Adrenal gland (tissue), 12 donors: ENCODE data around the gene PALMD. TPM values are rescaled to one million over a fixed set of nuclear protein-coding genes. Genes with fewer than 3 reads are reported as not detected.

Source experiments
- DNase-seq, 7 donors: peaks; one replicate each; pipeline ENCODE4 v3.0.0-alpha.2; 2019 to 2020
- H3K27ac ChIP-seq, 5 donors: fragments of 200-600 bp; sonication (generic) in 4 of 5; 1 replicate in 3 of 5; 2 replicates in 2 of 5; pipeline versions ENCODE4 v1.5.1 to v1.8.0; 2016 to 2020; ENCODE audit warnings: mild to moderate bottlenecking in 1 of 5
- H3K27me3 ChIP-seq: fragments of 200-600 bp; 2 replicates; pipeline ENCODE4 v1.8.0; 2021
- H3K36me3 ChIP-seq, 2 donors: fragments of 200-600 bp; replicated peaks in 1 of 2; 1 replicate in 1 of 2; 2 replicates in 1 of 2; pipeline versions ENCODE4 v1.5.1 to v1.8.0; 2018 to 2022
- H3K4me1 ChIP-seq, 2 donors: fragments of 200-600 bp; replicated peaks in 1 of 2; 1 replicate in 1 of 2; 2 replicates in 1 of 2; pipeline versions ENCODE4 v1.5.1 to v1.8.0; 2018 to 2021
- H3K4me3 ChIP-seq, 4 donors: fragments of 200-600 bp; sonication (generic) in 3 of 4; one replicate each; pipeline ENCODE4 v1.5.1; 2016 to 2018
- H3K9me3 ChIP-seq, 3 donors: fragments of 200-600 bp; sonication (generic) in 1 of 3; replicated peaks in 1 of 3; 1 replicate in 2 of 3; 2 replicates in 1 of 3; pipeline versions ENCODE4 v1.5.1 to v1.8.0; 2016 to 2021
- CTCF ChIP-seq, 6 experiments: fragments of 450-650 bp in 4 of 6; fragments of 200-600 bp in 2 of 6; sonication (generic) in 1 of 6; IDR thresholded peaks; 1 replicate in 5 of 6; 2 replicates in 1 of 6; pipeline versions ENCODE4 v1.5.1 to v1.8.0; 2016 to 2021; ENCODE audit warnings: antibody characterized with exemption in 6 of 6, mild to moderate bottlenecking in 2 of 6, moderate library complexity in 1 of 6
- POLR2A ChIP-seq, 2 donors: fragments of 450-650 bp; IDR thresholded peaks; one replicate each; pipeline ENCODE4 v1.6.1; 2017; ENCODE audit warnings: antibody characterized with exemption in 2 of 2, mild to moderate bottlenecking in 2 of 2, moderate library complexity in 1 of 2
- WGBS, 4 donors: extraction: QIAGEN DNeasy Blood & Tissue Kit in 2 of 4; methylation state at CpG; one replicate each; pipeline versions ENCODE4 v1.1.5 to v1.1.7; 2013 to 2017; 5-methylcytosine and 5-hydroxymethylcytosine counted together
- intact Hi-C, 2 donors: fragments of 100-400 bp; cut with DNase I; formaldehyde crosslinking; loops; one replicate each; pipeline versions ENCODE4 v1.14.1 to v1.15.0; 2022 to 2023
- polyA plus RNA-seq, 3 donors: library from polyadenylated mRNA; stranded (reverse); fragments of 200-250 nt in 2 of 3; fragments of 350-450 nt in 1 of 3; fragmentation: Illumina TruSeq in 1 of 3; extraction: RNeasy Lipid Tissue Mini Kit (QIAGEN cat#74804) in 1 of 3; gene quantifications; one replicate each; pipeline ENCODE4 v1.2.3, GENCODE V29; 2013 to 2014
- total RNA-seq, 9 donors: library from RNA; depleted of rRNA in 4 of 9; stranded (reverse); fragments of >200 nt in 4 of 9; fragments of 120-200 nt in 1 of 9; fragmentation: NEBNext Ultra II Directional in 1 of 9; extraction: Animal tissue kit (Norgen Biotek cat#: 25700) in 1 of 9; gene quantifications; one replicate each; pipeline versions ENCODE4 v1.1.0 to v1.2.4, GENCODE V29; 2013 to 2023
- donor health status: healthy with polysubstance abuse.
- donor health status: Bipolar disorder and iron deficiency.
- donor health status: DM: yes; HTN: yes; CAD: no.
- donor health status: DM: no; HTN: no; CAD: no.
- donor health status: DM: no; HTN: no; CAD: no.
- donor health status: DM: yes; HTN: yes; CAD: no.

PALMD gene
- total and polyA plus RNA-seq, 12 donors: 35.8 to 189 (median 66.0) TPM

- no peaks in the 10 kb centered on the region for H3K9me3 ChIP-seq
- intact Hi-C loops: no loop called here
- TF ChIP-seq POLR2A (IDR thresholded peaks at IDR 0.05) (no peak), CTCF (IDR thresholded peaks at IDR 0.05) (no peak)
- H3K27me3 ChIP-seq: no peaks in the 10 kb centered on the region
- no peaks in the 10 kb centered on the region for H3K4me1 ChIP-seq
- H3K36me3 ChIP-seq: no peaks in the 10 kb centered on the region
- 92 to 97% (median 95%) methylated on average over 4 of the region's 4 CpGs for WGBS, 4 donors
- DNase-seq: no peak
- no peak overlapping the region for H3K4me3 ChIP-seq
- H3K27ac ChIP-seq: no peak overlapping the region
Measured at GRCh38 chr1:99622702-99623347, 23.1 kb upstream of the PALMD start.

DNA sequence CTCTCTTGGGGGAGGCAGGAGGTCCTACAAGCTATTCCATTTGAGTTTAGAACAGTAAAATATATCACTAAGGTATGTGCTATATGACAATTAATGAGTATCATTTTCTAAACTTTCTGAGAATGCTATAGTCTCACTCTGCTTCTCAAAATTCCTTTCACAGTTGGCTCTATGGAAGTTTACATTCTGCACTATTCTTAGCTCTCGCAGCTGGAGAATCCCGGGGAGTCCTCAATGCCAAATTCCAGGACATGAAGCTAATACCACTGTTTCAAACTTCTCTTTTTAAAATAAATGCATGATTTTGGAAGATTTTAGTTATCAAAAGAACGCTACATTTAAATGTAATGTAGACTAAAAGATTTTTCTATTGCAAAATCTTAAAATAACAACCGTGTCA is 22.4 kb upstream of the PALMD start:
- TF ChIP-seq CTCF (IDR thresholded peaks at IDR 0.05) (no peak), POLR2A (IDR thresholded peaks at IDR 0.05) (no peak)
- Histone ChIP-seq H3K9me3 (no peaks in the 10 kb centered on the region), H3K27ac (no peak overlapping the region), H3K27me3 (no peaks in the 10 kb centered on the region), H3K4me1 (no peaks in the 10 kb centered on the region), H3K36me3 (no peaks in the 10 kb centered on the region), H3K4me3 (no peak overlapping the region)
- intact Hi-C loops: no loop called here
- no peak for DNase-seq
- WGBS, 4 donors: 76 to 81% (median 80%) methylated on average over 4 of the region's 4 CpGs

DNA sequence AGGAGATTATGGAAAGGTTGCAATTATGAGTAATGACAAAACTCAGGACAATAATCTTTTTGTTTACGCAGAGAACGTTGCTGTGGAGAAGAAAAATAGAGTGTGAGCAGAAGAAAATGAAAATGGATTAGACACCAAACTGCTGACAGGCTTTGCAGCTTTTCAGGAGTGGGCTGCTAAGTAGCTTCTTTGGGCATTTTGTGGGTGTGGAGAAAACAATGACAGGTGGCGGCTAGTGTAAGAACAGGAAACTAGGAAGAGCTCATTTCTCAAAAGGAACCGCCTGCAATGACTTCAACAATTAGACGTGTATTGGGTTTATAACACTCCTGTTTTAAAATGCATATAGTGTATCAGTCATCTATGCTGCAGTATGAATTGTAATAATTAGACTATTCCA is 18.3 kb upstream of the PALMD start:
- Histone ChIP-seq H3K4me1 (no peaks in the 10 kb centered on the region), H3K9me3 (no peaks in the 10 kb centered on the region), H3K27me3 (no peaks in the 10 kb centered on the region), H3K27ac (no peak overlapping the region), H3K36me3 (no peaks in the 10 kb centered on the region), H3K4me3 (no peak overlapping the region)
- no peak for DNase-seq
- intact Hi-C loops: no loop called here
- 77 to 87% (median 81%) methylated on average over 5 of the region's 5 CpGs for WGBS, 4 donors
- no peak for TF ChIP-seq CTCF (IDR thresholded peaks at IDR 0.05)
- no peak for TF ChIP-seq POLR2A (IDR thresholded peaks at IDR 0.05)

DNA sequence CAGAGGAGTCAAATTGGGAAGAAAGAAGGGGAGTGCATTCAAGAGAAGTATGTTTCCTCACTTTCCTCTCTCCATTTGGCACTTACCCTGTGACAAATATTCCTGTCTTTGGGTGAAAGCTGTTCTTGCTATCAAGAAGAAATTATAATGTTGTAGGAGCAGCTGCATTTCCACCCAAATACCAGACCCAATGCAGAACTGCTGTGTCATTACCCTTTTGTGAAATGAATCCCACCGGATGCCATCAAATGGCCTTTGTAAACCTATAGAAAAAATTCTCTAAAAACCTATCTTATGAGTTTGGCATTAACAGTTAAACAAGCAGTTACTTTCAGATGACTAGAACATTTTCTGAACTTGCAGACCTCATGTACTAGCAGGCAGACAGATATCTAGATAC is 16.7 kb upstream of the PALMD start:
- intact Hi-C loops: no loop called here
- TF ChIP-seq CTCF (IDR thresholded peaks at IDR 0.05) (no peak), POLR2A (IDR thresholded peaks at IDR 0.05) (no peak)
- WGBS, 4 donors: 72 to 84% (median 80%) methylated on average over 1 of the region's 1 CpG

More for the DNA sequence above, 16.7 kb upstream of the PALMD start:
- Histone ChIP-seq H3K9me3 (no peaks in the 10 kb centered on the region), H3K27me3 (no peaks in the 10 kb centered on the region), H3K27ac (no peak overlapping the region), H3K36me3 (no peaks in the 10 kb centered on the region), H3K4me3 (no peak overlapping the region), H3K4me1 (no peaks in the 10 kb centered on the region)
- DNase-seq: no peak
